Measurements from ENCODE around the gene VSIG10.
A peak's percentile ranks its signal among the peaks of the same experiment; 100 is the strongest.
"Not testable (repeated sequence)": the region's sequence is repeated elsewhere in the genome, so short reads cannot be mapped to it uniquely, and the experiment has no call there.

VSIG10 gene, protein sequence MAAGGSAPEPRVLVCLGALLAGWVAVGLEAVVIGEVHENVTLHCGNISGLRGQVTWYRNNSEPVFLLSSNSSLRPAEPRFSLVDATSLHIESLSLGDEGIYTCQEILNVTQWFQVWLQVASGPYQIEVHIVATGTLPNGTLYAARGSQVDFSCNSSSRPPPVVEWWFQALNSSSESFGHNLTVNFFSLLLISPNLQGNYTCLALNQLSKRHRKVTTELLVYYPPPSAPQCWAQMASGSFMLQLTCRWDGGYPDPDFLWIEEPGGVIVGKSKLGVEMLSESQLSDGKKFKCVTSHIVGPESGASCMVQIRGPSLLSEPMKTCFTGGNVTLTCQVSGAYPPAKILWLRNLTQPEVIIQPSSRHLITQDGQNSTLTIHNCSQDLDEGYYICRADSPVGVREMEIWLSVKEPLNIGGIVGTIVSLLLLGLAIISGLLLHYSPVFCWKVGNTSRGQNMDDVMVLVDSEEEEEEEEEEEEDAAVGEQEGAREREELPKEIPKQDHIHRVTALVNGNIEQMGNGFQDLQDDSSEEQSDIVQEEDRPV

GRCh38 chr12:118103601-118104382 lies at the start of gene VSIG10:
Gene VSIG10, minus strand, starts transcription at chr12:118104011. Its CDS starts 340 bp downstream, at chr12:118103671.
- peak; percentile 20 for DNase-seq

- DNase-seq, result no peak
Measured at GRCh38 chr12:118151755-118152154, 47.9 kb upstream of the VSIG10 start.

GRCh38 chr12:118150625-118151024 lies 46.8 kb upstream of the VSIG10 start:
- no peak for DNase-seq

- no peak for DNase-seq
Measured at GRCh38 chr12:118148287-118148686, 44.5 kb upstream of the VSIG10 start.

GRCh38 chr12:118145798-118146156 lies 42.0 kb upstream of the VSIG10 start:
- DNase-seq, result no peak

GRCh38 chr12:118145113-118145797 lies 41.4 kb upstream of the VSIG10 start:
- DNase-seq, result no peak

DNA sequence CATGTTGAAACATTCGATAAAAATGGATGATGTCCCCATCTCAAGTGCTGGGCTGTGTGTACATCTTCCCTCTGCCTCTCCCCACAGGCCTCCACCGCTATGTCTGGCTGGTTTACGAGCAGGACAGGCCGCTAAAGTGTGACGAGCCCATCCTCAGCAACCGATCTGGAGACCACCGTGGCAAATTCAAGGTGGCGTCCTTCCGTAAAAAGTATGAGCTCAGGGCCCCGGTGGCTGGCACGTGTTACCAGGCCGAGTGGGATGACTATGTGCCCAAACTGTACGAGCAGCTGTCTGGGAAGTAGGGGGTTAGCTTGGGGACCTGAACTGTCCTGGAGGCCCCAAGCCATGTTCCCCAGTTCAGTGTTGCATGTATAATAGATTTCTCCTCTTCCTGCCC lies 40.7 kb upstream of the VSIG10 start:
- DNase-seq, result no peak

DNA sequence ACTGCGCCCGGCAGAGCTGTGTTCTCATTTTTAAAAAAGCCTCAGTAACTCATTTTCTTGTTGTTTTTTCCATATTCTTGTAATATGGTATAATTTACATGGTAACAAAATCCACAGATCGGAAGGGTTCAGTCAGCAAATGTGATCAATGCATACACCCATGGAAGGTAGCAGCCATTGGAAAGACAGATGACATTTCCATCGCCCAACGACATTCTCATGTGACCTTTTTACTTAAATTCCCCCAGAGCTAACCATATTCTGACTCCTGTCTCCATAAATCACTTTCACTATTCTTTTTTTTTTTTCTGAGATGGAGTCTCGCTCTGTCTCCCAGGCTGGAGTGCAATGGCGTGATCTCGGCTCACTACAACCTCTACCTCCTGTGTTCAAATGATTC lies 37.0 kb upstream of the VSIG10 start:
- no peak for DNase-seq

GRCh38 chr12:118137148-118137678 lies 33.4 kb upstream of the VSIG10 start:
- DNase-seq, result no peak

GRCh38 chr12:118136559-118137003 lies 32.8 kb upstream of the VSIG10 start:
- DNase-seq, result peak; percentile 9

DNA sequence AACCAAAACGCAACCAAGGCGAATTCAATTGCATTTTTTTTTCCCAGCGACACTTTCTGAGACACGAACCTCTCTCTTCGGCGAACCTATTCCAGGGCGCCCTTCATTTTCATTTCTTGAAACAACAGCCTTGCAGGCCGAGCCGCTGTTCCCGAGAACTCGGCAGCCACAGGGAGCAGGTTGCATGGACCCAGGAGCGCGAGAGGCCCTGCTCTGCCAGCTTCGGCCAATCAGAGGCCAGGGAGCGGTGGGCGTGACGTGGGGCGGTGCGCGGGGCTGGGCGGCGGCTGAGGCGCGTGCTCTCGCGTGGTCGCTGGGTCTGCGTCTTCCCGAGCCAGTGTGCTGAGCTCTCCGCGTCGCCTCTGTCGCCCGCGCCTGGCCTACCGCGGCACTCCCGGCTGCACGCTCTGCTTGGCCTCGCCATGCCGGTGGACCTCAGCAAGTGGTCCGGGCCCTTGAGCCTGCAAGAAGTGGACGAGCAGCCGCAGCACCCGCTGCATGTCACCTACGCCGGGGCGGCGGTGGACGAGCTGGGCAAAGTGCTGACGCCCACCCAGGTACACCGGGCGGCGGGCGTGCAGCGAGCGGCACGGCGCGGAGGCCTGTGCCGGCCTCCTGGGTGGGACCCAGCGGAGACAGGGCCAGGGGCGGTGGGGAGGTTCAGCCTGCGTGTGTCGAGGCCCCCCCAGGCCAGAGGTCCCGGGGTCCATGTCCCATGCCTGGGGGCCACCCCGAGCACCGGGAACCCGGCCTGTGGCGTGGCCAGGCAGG lies 32.2 kb upstream of the VSIG10 start, which contains the start of gene PEBP1:
Gene PEBP1 (plus strand): TSS at position 337 of the 771 bp plus-strand sequence. CDS start 86 bp downstream, at position 423.
- DNase-seq, result peak; percentile 91

DNA sequence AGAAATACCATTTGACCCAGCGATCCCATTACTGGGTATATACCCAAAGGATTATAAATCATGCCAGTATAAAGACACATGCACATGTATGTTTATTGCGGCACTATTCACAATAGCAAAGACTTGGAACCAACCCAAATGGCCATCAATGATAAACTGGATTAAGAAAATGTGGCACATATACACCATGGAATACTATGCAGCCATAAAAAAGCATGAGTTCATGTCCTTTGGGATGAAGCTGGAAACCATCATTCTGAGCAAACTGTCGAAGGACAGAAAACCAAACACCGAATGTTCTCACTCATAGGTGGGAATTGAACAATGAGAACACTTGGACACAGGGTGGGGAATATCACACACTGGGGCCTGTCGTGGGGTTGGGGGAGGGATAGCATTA lies 25.6 kb upstream of the VSIG10 start:
- not testable (repeated sequence) for DNase-seq

DNA sequence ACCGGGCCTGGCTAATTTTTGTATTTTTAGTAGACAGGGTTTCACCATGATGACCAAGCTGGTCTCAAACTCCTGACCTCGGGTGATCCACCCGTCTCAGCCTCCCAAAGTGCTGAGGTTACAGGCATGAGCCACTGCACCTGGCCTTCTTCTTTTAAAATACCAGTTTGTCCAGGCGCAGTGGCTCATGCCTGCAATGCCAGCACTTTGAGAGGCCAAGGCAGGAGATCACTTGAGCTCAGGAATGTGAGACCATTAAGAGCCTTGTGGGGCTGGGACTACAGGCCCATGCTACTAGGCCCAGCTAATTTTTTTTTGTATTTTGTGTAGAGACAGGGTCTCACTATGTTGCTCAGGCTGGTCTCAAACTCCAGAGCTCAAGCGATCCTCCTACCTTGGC lies 24.1 kb upstream of the VSIG10 start:
- DNase-seq, result no peak

GRCh38 chr12:118126119-118126757 lies 22.4 kb upstream of the VSIG10 start:
- DNase-seq, result no peak

GRCh38 chr12:118125743-118126118 lies 21.9 kb upstream of the VSIG10 start:
- no peak for DNase-seq

- DNase-seq, result no peak
Measured at GRCh38 chr12:118124333-118124874, 20.6 kb upstream of the VSIG10 start.

DNA sequence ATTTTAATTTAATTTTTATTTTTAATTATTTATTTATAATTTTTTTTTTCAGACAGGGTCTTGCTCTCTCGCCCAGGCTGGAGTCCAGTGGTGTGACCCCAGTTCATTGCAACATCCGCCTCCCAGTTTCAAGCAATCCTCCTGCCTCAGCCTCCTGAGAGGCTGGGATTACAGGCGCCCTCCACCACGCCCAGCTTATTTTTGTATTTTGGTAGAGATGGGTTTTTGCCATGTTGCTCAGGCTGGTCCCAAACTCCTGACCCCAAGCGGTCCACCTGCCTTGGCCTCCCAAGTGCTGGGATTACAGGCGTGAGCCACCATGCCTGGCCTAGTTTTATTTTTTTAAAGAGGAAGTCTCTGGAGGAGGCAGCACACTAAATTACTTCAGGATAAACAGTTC lies 18.5 kb upstream of the VSIG10 start:
- DNase-seq, result no peak

- DNase-seq, result peak; percentile 39
Measured at GRCh38 chr12:118120579-118121363, 17.0 kb upstream of the VSIG10 start.

- DNase-seq, result no peak
Measured at GRCh38 chr12:118119449-118119879, 15.7 kb upstream of the VSIG10 start.

GRCh38 chr12:118109088-118109487 lies 5.3 kb upstream of the VSIG10 start:
- DNase-seq, result no peak

All from amniotic stem cell (primary cell).